GM10266 (cell line): ENCODE results near the gene GTPBP4.

Experiments used
- DNase-seq: peaks from one replicate; pipeline ENCODE4 v3.0.0; 2012; ENCODE audit errors: extremely low spot score
- CTCF ChIP-seq: IDR thresholded peaks from 2 replicates; pipeline ENCODE4 v1.5.1; 2012; ENCODE audit warnings: mild to moderate bottlenecking, low read depth; ENCODE audit not compliant: control insufficient read depth, insufficient read depth; ENCODE audit errors: missing control alignments

GTPBP4 gene

GRCh38 chr10:947881-948280 is 40.4 kb upstream of the GTPBP4 start:
- TF ChIP-seq CTCF, result no peak
- no peak for DNase-seq

DNA sequence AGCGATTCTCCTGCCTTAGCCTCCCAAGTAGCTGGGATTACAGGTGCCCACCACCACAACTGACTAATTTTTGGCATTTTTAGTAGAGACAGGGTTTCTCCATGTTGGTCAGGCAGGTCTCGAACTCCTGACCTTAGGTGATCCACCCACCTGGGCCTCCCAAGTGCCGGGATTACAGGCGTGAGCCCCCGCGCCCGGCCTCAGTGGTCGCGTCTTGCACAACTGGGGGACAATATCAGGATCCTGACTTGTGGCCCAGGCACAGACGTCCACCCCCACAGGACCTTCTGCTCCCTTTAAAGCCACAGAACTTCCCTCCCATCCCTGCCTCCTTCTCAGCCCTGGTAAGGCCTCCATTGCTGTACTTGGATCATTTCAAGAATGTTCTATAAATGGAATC is 39.9 kb upstream of the GTPBP4 start:
- no peak for DNase-seq
- TF ChIP-seq CTCF, result no peak

GRCh38 chr10:949446-949845 is 38.8 kb upstream of the GTPBP4 start:
- TF ChIP-seq CTCF, result no peak
- DNase-seq, result no peak

- DNase-seq, result no peak
- no peak for TF ChIP-seq CTCF
Observed at GRCh38 chr10:953836-954235, 34.4 kb upstream of the GTPBP4 start.

DNA sequence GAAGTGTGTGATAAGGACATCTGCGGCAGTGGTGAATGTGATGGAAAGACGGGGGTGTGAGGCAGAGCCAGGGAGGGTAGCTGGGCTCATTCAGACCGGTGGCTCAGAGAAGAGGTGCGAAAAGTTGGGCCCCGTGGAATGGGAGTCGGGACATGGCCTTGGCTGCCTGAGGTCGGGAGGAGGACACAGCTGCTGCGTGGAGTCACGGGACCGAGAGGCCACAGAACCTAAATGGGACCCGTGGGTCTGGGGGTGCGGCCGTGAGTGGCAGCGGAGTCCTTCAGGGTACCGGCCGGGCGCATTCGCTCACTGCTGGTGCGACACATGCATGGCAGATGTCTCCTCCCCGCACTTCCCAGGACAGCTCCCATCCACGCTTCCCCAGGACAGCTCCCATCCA is 33.8 kb upstream of the GTPBP4 start:
- DNase-seq, result no peak
- TF ChIP-seq CTCF, result no peak

GRCh38 chr10:955127-955819 is 33.0 kb upstream of the GTPBP4 start:
- TF ChIP-seq CTCF, result no peak
- DNase-seq, result no peak

- no peak for DNase-seq
- no peak for TF ChIP-seq CTCF
Observed at GRCh38 chr10:955820-956217, 32.4 kb upstream of the GTPBP4 start.
